ENCODE measurements around the gene DRAP1.

The DRAP1 gene

DNA sequence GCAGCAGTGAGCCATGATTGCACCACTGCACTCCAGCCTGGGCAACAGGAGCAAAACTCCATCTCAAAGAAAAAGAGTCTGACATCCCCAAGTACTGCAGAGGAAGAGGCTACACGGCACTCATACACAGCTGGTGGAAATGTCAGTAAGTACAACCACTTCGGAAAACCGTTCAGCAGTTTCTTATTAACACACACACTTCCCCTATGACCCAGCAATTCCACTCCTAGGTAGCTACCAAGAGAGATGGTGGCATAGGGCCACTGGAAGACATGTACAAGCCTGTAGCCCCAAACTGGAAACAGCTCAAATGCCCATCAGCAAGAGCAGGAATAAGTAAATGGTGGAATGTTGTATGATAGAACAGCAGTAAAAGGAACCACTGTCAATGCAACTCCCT lies 3.3 kb downstream of the DRAP1 start:
- peak in 1 of 2 experiments; percentile 53 for DNase-seq (ENCODE audit: low read depth in 1 of 2, low spot score in 1 of 2)
- Histone ChIP-seq H3K27me3 (ENCODE audit: insufficient read depth, poor library complexity, severe bottlenecking) (no peaks in the 10 kb centered on the region), H3K27ac (replicated peaks) (0 out of 2 replicates have a peak overlapping the region, but pooled peaks have one; percentile 3), H3K4me3 (replicated peaks; ENCODE audit: insufficient read depth, low read length) (no peak overlapping the region)
- TF ChIP-seq POLR2AphosphoS5 (IDR thresholded peaks at IDR 0.05; ENCODE audit: low read depth) (peak; percentile 9; the same call in 1 of the 2 replicates), SPI1 (IDR thresholded peaks at IDR 0.05; ENCODE audit: borderline replicate concordance, low read depth) (peak; percentile 55), CTCF (IDR thresholded peaks at IDR 0.05; ENCODE audit: insufficient read depth, low read length) (no peak), REST (IDR thresholded peaks at IDR 0.05; ENCODE audit: insufficient replicate concordance, low read depth) (no peak), GABPA (IDR thresholded peaks at IDR 0.05; ENCODE audit: low read depth) (no peak)

GRCh38 chr11:65925397-65925796 lies 6.2 kb downstream of the DRAP1 start:
- DNase-seq (ENCODE audit: low read depth in 1 of 2, low spot score in 1 of 2), result no peak
- TF ChIP-seq CTCF (IDR thresholded peaks at IDR 0.05; ENCODE audit: insufficient read depth, low read length) (no peak), SPI1 (IDR thresholded peaks at IDR 0.05; ENCODE audit: borderline replicate concordance, low read depth) (no peak), POLR2AphosphoS5 (IDR thresholded peaks at IDR 0.05; ENCODE audit: low read depth) (no peak), REST (IDR thresholded peaks at IDR 0.05; ENCODE audit: insufficient replicate concordance, low read depth) (no peak), GABPA (IDR thresholded peaks at IDR 0.05; ENCODE audit: low read depth) (no peak)
- Histone ChIP-seq H3K27ac (replicated peaks) (no peak overlapping the region), H3K27me3 (ENCODE audit: insufficient read depth, poor library complexity, severe bottlenecking) (no peaks in the 10 kb centered on the region), H3K4me3 (replicated peaks; ENCODE audit: insufficient read depth, low read length) (no peak overlapping the region)

DNA sequence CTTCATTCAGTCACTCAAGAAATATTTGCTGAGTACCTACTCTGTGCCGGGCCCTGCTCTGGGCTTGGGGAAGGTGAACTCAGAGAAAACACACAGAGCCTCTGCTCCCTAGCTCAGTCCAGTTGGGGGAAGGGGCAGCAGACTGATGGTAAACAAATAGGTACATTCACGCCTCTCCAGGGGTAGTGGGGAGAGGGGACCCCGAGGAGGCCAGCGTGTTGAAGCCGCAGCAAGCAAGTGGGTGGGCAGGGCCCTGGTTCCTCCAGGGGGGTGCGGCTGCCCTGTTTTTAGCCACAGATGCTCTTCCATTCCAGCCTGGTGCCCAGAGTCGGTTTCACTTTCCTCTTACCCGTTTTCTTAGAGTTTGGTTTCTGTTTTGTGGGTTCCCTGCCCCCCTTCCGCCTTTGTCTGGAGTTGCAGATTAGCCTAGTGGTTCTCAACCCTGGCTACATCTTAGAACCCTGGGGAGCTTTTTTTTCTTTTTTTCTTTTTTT lies 8.7 kb downstream of the DRAP1 start:
- DNase-seq (ENCODE audit: low read depth in 1 of 2, low spot score in 1 of 2), result peak in 1 of 2 experiments; percentile 80
- Histone ChIP-seq H3K4me3 (replicated peaks; ENCODE audit: insufficient read depth, low read length) (0 out of 2 replicates have a peak overlapping the region, but pooled peaks have one; percentile 5), H3K27ac (replicated peaks) (peak overlapping the region; percentile 62)

More for the DNA sequence above, 8.7 kb downstream of the DRAP1 start:
- TF ChIP-seq CTCF (IDR thresholded peaks at IDR 0.05; ENCODE audit: insufficient read depth, low read length), result no peak
- no peak for TF ChIP-seq POLR2AphosphoS5 (IDR thresholded peaks at IDR 0.05; ENCODE audit: low read depth)
- peak; percentile 13; the same call in 1 of the 2 replicates for TF ChIP-seq SPI1 (IDR thresholded peaks at IDR 0.05; ENCODE audit: borderline replicate concordance, low read depth)
- TF ChIP-seq GABPA (IDR thresholded peaks at IDR 0.05; ENCODE audit: low read depth), result no peak
- H3K27me3 ChIP-seq (ENCODE audit: insufficient read depth, poor library complexity, severe bottlenecking), result no peaks in the 10 kb centered on the region
